Uterus (tissue), 2 donors: ENCODE measurements around the gene BTBD16.

Experiments
- CTCF ChIP-seq, 4 experiments: fragments of 200-600 bp in 2 of 4; fragments of 450-650 bp in 2 of 4; sonication (generic) in 2 of 4; IDR thresholded peaks; one replicate each; pipeline ENCODE4 v1.5.1; 2016 to 2019; ENCODE audit warnings: antibody characterized with exemption in 4 of 4, mild to moderate bottlenecking in 2 of 4, moderate library complexity in 1 of 4
- POLR2A ChIP-seq, 2 donors: fragments of 450-650 bp; IDR thresholded peaks; one replicate each; pipeline ENCODE4 v1.6.1; 2016; ENCODE audit warnings: antibody characterized with exemption in 2 of 2, mild to moderate bottlenecking in 1 of 2, moderate library complexity in 1 of 2

GRCh38 chr10:122261584-122261983, 9.5 kb upstream of the BTBD16 start:
- TF ChIP-seq CTCF (IDR thresholded peaks at IDR 0.05) (no peak), POLR2A (IDR thresholded peaks at IDR 0.05) (no peak)
